Measurements from ENCODE around the gene ADTRP.

ADTRP gene

DNA sequence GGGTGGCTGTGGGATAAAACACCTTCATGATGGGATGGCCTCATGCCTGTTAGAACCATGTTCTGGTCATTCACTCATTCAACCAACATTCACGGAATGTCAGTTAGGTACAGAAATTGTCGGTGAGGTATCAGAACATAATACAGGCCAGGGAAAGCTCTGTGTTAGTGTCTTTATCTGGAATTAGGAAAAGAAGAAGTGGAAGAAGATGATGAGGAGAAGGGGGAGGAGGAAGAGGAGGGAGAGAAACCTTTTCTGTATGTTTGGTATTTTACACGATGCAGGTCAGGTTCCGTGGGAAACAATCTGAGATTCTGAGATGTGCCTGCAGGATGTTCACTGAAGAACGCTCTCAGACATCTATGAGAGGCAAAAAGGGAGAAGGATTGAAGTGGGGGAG lies 5.6 kb downstream of the ADTRP start:
- no peak for DNase-seq

DNA sequence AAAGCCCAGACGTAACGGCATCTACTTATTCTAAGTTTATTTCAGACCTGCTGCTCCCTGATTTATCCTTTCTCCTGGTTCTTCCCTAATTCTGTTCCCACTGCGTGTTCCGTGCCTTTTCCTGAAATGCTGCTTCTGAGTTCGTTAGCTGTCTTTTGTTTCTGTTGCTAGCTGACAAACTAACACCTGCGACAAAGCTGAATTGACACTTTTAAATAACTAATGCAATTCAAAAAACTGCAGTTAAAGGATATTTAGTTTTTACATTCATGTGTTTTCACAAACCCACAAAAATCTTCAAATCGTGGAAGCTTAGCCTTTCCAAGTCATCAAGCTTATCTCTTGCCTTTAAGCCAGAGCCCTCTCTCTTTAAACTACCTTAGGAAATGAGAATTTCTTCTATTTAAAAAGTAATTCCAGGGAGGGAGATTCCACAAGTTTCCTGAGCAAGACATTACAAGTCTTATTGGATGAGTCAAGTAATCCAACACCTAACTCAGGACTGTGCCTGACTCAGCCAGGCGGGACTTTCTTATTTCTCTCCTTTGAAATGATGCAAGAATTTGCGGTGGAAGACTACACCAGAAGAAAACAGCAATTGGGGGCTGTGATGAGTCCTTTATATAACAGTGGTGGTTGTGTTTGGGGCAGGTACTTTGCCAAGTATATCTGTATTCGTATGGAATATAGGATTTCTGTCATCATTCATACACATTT lies 6.3 kb downstream of the ADTRP start:
- DNase-seq, result no peak

DNA sequence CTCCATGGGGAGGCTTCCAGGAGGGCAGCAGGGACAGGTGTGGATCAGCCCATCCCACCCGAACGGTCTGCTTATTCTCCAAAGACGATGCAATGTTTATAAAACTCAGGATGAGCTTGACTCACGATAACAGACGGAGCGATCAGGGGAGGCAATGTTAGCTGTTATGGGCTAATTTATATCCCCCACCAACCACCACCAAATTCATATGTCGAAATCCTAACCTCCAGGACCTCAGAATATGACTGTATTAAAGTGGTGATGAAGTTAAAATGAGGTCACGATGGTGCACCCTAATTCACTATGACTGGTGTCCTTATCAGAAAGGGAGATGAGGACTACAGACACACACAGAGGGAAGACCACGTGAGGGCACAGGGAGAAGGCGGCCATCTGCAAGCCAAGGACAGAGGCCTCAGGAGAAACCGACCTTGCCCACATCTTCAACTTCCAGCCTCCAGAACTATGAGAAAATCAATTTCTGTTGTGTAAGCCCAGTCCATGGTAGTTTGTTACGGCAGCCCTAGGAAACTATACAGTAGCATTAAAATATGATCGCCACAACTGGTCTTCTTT lies 7.0 kb downstream of the ADTRP start:
- no peak for DNase-seq

DNA sequence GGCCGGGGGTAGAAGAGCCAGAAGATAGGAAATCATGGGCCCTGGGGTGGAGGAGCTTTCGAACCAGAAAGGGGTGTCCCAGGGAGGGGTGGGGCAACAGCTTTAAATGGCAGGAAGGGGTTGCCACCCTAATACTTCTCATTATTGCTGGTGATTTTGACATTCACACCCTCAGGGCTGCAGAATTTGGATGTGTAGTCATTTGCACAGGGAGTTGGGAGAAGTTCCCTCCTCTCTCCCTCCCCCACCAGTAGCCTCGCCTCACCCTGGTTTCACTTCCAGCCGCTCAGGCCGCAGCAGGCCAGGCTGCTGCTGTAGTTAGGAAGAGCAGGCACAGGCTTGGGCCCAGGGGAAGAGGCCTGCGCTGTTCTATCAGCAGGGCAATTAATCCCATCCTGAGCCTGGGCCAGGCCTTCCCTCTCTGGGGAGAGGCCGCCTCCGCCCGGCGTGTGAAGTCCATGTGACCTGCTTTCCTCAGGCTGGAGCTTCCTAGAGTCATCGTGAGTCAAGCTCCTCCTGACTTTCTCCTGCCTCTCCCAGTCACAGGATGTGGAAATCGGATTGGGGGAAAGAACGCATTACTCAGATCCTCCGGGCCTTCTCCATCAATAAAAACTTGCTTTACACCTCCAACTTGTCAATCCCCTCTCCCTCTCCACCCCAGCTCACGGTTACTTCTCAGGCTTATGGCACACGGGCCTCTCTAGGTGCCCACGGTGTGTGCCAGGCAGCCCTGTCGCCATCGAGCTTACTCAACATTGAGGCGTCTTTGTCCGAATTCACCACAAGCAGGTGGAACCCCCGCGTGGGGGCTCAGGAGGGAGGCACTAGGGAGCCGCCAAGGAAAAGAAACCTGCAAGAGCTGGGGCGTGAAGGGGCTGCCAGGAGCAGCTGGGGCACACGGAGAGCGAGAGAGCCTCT lies 7.8 kb downstream of the ADTRP start:
- DNase-seq, result peak in 8 of 14 donors; percentile 11 to 32 (median 24)

DNA sequence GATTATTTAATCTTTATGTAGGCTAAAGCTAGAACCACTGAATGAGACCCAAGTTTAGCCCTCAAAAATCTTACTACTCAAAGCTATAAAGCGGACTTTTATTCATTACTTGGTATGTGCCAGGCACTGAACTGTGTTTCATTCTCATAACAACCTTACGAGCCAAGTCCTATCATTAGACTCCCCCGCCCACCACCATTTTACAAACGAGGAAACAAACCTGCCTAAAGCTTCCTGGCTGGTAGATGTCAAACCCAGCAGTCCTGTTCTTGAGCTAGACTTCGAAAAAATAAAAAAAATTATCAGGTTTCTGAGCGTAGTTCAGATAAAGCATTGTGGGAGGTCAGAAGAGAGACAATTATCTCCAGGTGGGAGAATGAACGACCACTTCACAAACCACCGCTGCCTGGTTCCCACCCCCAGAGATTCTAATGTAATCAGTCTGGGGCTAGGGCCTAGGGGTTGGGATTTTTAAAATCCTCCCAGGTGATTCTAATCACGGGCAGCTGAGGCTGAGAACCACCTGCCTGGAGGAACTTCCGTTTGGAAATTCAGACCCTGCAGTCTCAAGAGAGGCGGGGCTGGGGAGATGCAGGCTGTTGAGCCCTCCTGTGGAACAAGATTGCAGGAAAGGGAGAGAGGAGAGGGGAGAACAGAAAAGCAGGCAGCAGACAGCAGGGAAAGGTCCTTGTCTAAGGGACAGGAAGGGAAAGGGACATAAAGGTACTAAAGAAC lies 8.6 kb downstream of the ADTRP start:
- DNase-seq, result no peak

DNA sequence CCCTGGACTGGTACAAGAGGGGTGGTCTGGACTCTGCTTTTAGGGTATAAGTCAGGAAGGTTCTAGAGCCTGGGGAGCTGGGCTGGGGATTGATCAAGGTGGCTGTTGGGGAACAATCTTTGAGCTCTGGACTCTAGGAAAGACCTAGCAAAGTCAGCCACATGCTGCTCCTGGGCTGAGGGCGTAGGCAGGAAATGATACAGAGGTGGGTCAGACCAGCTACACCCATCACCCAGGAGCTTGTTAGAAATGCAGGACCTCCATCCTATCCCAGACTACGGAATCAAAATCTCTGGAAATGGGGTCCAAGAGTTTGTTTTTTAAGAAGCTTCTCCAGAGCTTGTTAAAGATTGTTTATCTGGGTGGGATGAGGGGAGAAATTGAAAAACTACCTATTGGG lies 9.4 kb downstream of the ADTRP start:
- no peak for DNase-seq

DNA sequence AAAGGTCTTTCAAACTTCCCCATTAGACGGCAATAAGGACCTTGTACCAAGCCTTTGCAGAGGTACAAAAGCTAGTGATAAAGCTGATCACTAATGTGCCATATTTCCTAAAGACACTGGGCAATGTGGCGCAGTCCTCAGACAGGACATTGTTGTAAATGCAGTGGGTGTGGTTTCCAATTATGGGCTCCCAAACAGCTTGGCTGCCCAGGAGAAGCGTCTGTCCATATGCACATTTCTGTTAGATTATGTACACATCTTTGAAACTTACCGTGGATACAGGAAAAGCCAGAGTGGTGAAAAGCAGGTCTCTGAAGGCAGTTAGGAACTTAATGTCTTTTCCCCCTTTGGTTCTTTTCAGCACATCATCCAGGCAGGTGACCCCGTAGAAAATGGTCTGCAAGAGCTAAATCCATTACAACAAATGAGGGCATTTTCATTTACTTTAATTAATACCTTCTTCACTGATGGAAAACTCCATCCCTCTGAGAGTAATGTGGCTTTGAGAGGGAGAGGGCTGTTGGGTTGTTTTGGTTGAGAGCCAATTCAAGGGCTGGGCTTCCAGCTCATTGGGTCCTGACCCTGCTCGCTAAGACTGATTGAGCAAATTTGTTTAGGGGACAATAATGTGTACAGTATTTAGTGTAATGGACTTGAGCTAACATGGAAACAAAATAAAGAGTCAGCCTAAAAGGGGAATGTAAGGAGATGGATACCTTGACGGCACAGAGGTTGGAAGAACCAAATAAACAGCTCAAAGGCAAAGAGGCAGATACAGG lies 10.4 kb downstream of the ADTRP start:
- no peak for DNase-seq

DNA sequence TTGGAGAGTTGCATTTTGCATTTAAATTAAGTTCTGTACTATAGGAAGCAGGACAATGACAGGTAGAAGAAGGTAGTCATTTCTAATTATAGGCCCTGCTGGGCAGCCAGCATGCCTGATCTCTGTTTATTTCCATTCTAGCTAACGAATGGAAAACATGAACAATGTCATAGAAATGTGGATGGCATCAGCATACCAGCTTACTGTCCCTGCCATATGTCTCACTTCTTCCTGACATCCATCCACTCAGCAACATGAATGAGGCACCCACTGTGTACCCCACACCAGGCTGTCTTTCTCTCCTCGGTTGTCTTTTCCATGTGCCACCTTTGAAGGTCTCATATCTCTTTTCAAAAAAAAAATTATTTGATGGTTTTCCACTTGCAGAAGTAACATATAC lies 11.1 kb downstream of the ADTRP start:
- DNase-seq, result no peak

DNA sequence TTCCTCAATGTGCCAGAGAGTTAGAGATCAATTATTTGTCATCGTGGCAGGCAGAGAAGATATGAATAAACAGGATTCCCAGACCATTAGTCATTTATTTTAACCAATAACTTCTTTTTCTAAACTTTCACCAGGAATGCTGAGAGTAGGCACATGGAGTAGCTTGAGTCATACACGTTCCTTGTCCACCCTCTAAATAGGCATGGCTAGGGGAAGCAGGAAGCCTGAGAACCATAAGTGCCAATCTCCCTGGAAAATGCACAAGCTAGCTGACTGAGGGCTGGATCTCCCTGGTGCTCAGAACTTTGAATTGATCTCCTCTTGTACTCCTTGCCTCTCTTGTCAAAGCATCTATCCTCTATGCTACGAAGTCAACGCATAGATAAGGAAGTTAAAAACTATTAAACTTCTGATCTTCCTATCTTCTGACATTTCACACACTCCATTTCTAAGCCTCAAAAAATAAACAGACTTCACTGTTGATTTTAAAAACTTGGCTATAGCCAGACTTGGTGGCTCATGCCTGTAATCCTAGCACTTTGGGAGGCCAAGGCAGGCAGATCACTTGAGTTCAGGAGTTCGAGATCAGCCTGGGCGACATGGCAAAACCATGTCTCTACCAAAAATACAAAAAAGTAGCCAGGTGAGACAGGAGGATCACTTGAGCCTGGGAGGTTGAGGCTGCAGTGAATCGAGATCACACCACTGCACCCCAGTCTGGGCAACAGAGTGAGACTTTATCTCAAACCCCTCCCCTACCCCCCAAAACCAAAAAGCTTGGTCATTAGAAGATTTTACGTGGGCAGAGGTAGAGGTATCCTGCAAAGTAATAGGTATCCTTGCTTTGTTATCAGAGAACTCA lies 11.8 kb downstream of the ADTRP start:
- no peak for DNase-seq

DNA sequence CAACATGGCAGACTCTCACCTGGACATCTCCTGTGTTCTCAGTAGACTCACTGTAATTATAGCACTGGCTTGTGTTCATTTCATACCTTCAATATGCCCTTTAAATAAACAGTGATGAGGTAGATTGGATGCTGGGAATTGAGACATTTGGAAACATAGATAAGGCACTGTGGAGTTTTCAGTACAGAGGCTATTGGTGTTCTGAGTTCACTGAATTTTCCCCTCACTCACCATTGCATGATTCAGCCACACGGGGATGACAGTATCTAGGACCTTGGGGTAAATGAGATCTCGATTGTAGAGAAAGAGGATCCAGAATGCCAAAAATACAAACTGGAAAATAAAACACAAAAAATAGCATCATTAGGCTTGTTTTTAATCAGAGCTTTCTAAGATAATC lies 12.6 kb downstream of the ADTRP start:
- no peak for DNase-seq

DNA sequence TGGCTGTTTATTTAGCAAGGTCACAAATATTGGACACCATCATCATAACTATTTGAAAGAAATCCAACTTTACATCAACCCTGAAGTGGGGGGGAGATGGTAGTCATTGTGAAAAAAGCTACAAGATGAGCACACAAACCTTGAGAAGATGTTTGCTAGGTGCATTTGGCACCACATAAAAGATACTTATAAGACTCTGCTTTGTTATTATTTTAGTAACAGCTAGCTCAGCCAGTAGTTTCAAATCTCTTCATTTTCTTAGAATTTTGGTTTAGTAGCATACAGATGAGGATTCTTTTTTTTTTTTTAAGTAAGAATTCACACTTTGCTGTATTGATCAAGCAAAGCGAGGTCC lies 14.4 kb downstream of the ADTRP start:
- DNase-seq, result no peak

DNA sequence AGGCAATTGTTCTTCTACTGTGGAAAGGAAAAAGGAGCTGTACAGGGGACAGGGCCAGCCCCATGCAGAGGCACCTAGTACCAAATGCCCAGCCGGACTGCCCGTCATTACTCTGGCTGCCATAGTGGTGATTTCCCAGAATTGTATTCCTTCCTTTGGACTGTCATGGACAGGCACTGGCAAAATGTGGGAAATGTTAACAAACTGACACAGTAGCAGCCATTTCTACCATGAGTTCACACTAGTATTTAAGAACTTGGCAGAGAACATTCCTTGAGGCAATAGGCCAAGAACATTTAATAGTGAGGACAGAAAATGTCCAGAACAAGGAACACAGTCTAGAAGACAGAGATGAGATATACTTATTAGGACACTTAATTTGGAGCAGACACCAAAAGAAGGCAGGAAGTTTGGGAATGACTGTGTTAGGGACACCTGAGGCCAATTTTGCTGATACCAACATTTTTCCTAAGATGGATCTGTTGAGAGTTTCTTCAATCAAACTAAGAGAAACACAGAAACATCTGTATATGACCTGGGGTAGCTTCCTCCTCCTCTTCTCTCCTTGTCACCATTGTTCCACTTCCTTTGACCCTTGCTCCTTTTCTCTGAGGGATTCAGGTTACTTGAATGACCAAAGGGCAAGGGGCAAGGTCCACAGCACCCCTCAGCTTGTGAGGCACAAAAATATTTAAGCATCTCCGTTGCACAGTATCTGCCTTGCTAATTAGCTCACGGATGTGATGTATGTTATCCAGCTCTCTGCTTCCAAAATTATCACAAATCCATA lies 14.9 kb downstream of the ADTRP start:
- DNase-seq, result peak in 1 of 14 donors; percentile 13

DNA sequence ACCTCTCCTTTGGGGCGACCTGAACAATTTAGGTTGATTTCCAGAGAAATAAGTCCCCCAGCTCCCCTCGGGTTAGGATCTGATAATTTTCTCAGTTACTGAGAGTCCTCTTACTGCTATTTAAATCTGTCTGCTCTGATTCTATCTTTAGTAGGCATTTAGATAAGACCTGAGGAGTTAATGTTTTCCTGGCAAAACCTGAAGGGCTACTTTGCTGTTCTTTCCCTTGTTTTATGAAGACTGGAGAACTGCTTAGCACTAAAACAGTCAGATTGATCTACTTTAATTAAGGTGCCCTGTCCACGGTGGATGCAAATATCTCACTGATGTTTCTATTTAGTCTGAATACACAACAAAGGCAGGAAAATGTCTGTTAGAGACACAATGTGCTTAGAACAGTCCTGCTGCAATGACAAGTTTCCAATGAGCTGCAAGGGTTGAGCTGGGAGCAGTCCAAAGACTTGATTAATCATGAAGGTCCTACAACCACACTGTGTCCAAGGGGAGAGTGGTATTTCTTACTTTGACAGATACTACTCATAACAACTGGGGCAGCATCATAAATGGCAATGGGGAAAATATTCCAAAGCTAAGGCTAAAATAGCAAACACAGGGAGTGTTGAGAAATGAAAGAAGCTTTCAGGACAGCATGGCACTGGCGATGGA lies 15.7 kb downstream of the ADTRP start:
- no peak for DNase-seq

DNA sequence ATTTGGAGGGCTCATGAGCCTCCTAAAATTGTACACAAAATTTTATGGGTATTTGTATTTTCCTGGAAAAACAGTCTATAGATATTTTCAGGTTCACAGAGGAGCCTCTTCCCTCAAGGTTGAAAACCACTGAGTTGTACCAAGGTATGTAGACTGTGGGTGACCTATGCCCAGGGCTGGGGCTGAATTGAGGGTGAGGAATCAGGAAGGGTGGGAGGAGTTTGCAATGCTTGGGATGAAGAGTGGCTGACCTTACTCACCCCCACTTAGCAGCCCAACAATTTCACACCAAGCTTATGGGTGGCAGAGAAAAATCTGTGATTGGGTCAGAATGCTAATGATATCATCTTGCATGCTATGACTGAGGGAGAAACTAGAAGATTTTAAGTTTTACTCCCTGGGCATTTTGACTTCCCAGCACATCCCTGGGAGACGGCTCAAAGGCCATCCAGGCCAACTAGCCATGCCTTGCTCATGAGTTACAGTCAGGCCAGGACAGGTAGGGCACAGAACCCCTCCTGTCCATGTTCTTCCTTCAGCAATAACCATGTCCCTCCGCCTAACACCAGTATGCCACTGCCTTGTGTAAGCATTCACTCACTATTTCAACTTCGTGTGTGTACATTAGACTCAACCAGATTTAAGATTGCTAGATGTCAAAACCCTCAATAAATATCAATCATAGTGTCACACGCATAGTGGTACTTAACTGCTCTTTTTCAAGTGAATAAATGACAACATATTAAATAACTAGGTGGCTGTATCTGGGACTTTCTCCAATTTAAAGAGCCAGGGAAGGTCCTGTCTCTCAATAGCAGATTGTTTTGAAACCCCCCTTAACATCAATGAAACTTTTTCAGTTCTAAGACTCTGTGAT lies 16.6 kb downstream of the ADTRP start:
- DNase-seq, result no peak

DNA sequence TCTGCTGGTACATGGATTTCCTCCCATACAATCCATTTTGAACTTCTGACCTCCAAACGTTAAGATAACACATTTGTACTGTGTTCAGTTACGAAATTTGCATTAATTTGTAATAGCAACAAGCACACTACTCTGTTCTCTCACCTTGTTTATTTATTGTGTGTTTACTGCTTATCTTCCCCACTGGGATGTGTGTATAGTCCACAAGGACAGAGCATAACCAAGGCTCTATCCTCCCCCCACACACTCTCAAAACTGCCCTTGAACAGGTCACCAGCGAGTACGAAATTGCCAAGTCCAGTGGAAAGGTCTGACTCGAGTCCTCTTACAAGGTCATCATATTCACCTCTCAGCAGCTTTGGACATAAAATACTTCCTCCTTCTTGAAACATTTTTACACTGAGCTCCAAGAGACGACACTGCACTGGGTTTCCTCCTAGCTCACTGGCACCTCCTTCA lies 18.6 kb downstream of the ADTRP start:
- DNase-seq, result no peak

DNA sequence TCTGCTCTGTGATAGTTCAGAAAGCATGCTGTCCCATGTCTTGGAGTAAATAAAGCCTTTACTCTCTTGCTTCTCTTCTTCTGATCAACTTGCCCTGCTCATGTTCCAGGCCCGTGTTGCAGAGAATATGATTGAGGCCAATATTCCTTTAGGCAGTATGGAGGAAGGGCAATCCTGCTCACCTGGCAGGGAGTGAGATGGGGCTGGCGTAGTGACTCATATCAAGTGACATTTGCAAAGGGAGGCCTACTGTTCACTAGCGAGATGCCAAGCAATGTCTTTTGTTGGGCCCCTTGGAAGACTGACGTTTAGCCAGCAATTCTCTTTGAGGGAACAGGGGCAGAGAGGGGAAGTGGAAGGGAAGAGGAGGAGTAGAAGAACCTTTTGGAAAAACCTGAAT lies 19.7 kb downstream of the ADTRP start:
- DNase-seq, result no peak

DNA sequence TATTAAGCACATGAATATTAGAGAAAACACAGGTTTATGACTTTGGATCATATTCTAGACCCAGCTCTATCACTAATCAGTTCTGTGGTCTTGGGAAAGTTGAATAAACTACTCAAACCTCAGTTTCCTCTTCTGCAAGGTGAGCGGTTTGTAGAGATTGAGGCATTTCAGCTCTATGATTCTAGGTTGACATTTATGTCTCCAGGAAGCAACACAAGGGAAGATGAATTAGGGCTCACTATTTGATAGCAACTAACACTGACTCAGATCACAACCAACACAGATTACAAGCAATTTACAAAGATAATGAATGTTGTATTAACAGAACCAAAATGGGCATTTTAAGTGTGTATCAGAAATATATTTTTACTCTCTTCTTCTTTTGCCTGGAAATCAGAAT lies 21.9 kb downstream of the ADTRP start:
- DNase-seq, result no peak

DNA sequence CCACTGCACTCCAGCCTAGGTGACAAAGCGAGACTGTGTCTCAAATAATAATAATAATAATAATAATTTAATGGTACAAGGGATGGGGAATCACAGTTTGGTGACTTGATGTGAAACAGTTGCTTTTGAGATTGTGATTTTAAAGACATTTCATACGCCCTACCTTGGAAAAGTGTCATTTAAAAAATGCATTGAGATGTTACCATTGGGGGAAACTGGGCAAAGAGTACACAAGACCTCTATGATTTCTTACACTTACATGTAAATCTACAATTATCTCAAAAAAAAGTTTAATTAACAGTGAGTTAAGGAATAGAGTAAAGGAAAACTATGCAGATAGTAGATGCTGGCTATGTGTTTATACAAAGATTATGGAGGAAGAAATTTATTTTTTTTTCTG lies 22.3 kb downstream of the ADTRP start:
- DNase-seq, result no peak

DNA sequence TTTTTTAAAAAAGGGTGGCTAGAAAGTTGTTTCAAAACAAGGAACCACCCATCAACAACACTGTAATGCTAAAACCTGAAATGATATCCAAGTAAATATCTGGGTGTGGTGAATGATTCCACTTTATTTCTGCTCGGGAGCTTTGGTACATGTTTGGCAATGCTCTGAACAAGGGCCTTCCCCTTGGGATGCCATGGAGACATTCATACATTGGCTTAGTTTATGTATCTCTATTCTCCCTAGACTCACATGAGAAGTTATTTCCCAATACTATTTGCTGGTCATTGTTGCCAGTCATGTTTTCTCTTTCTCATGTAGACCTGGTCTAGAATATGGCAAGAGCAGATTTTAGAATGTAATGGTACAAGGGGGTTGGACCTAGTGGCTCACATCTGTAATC lies 22.9 kb downstream of the ADTRP start:
- DNase-seq, result no peak

Data from C1 segment of cervical spinal cord (tissue), 14 donors.